ENCODE data around the gene VPS41.

The VPS41 gene

GRCh38 chr7:38824948-38825347 lies 84.0 kb downstream of the VPS41 start:
- no peak overlapping the region for H3K9ac ChIP-seq (ENCODE audit: low read depth, low read length)
- H3K4me1 ChIP-seq (ENCODE audit: insufficient read depth, low read length): no peaks in the 10 kb centered on the region
- no peaks in the 10 kb centered on the region for H4K20me1 ChIP-seq (ENCODE audit: insufficient read depth, low read length)
- no peaks in the 10 kb centered on the region for H3K27me3 ChIP-seq (ENCODE audit: insufficient read depth, low read length, poor library complexity)
- no peaks in the 10 kb centered on the region for H3K79me2 ChIP-seq (ENCODE audit: insufficient read depth, low read length)
- H3K9me3 ChIP-seq (ENCODE audit: insufficient read depth, low read length, severe bottlenecking): peaks cover 9% of the 10 kb centered on the region
- ATAC-seq (ENCODE audit: insufficient read depth, low read depth) (no peak), DNase-seq (no peak)
- H2AFZ ChIP-seq (ENCODE audit: low read depth, low read length): no peak overlapping the region
- TF ChIP-seq, protein P1, sequence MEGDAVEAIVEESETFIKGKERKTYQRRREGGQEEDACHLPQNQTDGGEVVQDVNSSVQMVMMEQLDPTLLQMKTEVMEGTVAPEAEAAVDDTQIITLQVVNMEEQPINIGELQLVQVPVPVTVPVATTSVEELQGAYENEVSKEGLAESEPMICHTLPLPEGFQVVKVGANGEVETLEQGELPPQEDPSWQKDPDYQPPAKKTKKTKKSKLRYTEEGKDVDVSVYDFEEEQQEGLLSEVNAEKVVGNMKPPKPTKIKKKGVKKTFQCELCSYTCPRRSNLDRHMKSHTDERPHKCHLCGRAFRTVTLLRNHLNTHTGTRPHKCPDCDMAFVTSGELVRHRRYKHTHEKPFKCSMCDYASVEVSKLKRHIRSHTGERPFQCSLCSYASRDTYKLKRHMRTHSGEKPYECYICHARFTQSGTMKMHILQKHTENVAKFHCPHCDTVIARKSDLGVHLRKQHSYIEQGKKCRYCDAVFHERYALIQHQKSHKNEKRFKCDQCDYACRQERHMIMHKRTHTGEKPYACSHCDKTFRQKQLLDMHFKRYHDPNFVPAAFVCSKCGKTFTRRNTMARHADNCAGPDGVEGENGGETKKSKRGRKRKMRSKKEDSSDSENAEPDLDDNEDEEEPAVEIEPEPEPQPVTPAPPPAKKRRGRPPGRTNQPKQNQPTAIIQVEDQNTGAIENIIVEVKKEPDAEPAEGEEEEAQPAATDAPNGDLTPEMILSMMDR (IDR thresholded peaks at IDR 0.05; ENCODE audit: borderline replicate concordance, extremely low read depth, low read length, poor library complexity, severe bottlenecking): no peak
- no peak for TF ChIP-seq EZH2 (IDR thresholded peaks at IDR 0.05; ENCODE audit: borderline replicate concordance, low read depth, low read length, severe bottlenecking)
- no peak overlapping the region for H3K4me2 ChIP-seq (ENCODE audit: insufficient read depth, low read length)
- no peak overlapping the region for H3K27ac ChIP-seq (ENCODE audit: low read length)
- no peak overlapping the region for H3K4me3 ChIP-seq (ENCODE audit: low read depth in 1 of 2, low read length in 2 of 2)
- H3K36me3 ChIP-seq (ENCODE audit: insufficient read depth, low read length): peaks cover 3% of the 10 kb centered on the region; the same call in 1 of the 2 replicates

GRCh38 chr7:38822549-38822948 lies 86.4 kb downstream of the VPS41 start:
- Histone ChIP-seq H3K36me3 (ENCODE audit: insufficient read depth, low read length) (peaks cover 16% of the 10 kb centered on the region; the same call in 1 of the 2 replicates), H3K4me1 (ENCODE audit: insufficient read depth, low read length) (no peaks in the 10 kb centered on the region), H2AFZ (ENCODE audit: low read depth, low read length) (no peak overlapping the region), H3K79me2 (ENCODE audit: insufficient read depth, low read length) (no peaks in the 10 kb centered on the region), H3K4me2 (ENCODE audit: insufficient read depth, low read length) (no peak overlapping the region), H3K27me3 (ENCODE audit: insufficient read depth, low read length, poor library complexity) (no peaks in the 10 kb centered on the region), H3K9ac (ENCODE audit: low read depth, low read length) (no peak overlapping the region), H4K20me1 (ENCODE audit: insufficient read depth, low read length) (no peaks in the 10 kb centered on the region), H3K27ac (ENCODE audit: low read length) (no peak overlapping the region), H3K9me3 (ENCODE audit: insufficient read depth, low read length, severe bottlenecking) (peaks cover 9% of the 10 kb centered on the region), H3K4me3 (ENCODE audit: low read depth in 1 of 2, low read length in 2 of 2) (no peak overlapping the region)
- DNase-seq: no peak
- TF ChIP-seq, protein P1 (IDR thresholded peaks at IDR 0.05; ENCODE audit: borderline replicate concordance, extremely low read depth, low read length, poor library complexity, severe bottlenecking): no peak
- no peak for TF ChIP-seq EZH2 (IDR thresholded peaks at IDR 0.05; ENCODE audit: borderline replicate concordance, low read depth, low read length, severe bottlenecking)
- ATAC-seq (ENCODE audit: insufficient read depth, low read depth): no peak

- no peak overlapping the region for H3K9ac ChIP-seq (ENCODE audit: low read depth, low read length)
- no peak overlapping the region for H3K4me2 ChIP-seq (ENCODE audit: insufficient read depth, low read length)
- peaks cover 30% of the 10 kb centered on the region for H3K36me3 ChIP-seq (ENCODE audit: insufficient read depth, low read length)
- no peak overlapping the region for H3K4me3 ChIP-seq (ENCODE audit: low read depth in 1 of 2, low read length in 2 of 2)
- no peaks in the 10 kb centered on the region for H4K20me1 ChIP-seq (ENCODE audit: insufficient read depth, low read length)
- no peaks in the 10 kb centered on the region for H3K79me2 ChIP-seq (ENCODE audit: insufficient read depth, low read length)
- no peaks in the 10 kb centered on the region for H3K27me3 ChIP-seq (ENCODE audit: insufficient read depth, low read length, poor library complexity)
- ATAC-seq (ENCODE audit: insufficient read depth, low read depth): no peak
- peaks cover 9% of the 10 kb centered on the region for H3K9me3 ChIP-seq (ENCODE audit: insufficient read depth, low read length, severe bottlenecking)
- H3K27ac ChIP-seq (ENCODE audit: low read length): no peak overlapping the region
- no peak for DNase-seq
- H2AFZ ChIP-seq (ENCODE audit: low read depth, low read length): no peak overlapping the region
- TF ChIP-seq, protein P1 (IDR thresholded peaks at IDR 0.05; ENCODE audit: borderline replicate concordance, extremely low read depth, low read length, poor library complexity, severe bottlenecking): no peak
- TF ChIP-seq EZH2 (IDR thresholded peaks at IDR 0.05; ENCODE audit: borderline replicate concordance, low read depth, low read length, severe bottlenecking): no peak
- no peaks in the 10 kb centered on the region for H3K4me1 ChIP-seq (ENCODE audit: insufficient read depth, low read length)
Measured at GRCh38 chr7:38820571-38820970, 88.4 kb downstream of the VPS41 start.

DNA sequence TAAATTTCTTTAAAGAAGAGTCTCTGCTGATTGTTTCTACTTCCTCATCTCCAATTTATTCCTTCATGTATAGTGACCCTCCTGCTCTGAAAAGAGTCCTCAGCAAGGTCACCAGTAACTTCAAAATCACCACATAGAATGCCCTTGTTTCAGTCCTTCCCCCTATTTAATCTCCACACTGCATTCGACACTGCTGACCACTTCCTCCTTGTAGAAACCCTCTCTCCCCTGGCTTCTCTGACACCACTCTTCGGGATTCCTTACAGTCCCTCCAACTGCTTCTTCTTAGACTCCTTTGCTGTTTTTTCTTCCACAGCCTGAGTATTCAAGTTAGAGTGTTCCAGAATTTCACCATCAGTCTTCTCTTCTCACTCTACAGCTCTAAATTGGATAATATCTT lies 89.5 kb downstream of the VPS41 start:
- Histone ChIP-seq H3K9ac (ENCODE audit: low read depth, low read length) (no peak overlapping the region), H3K4me1 (ENCODE audit: insufficient read depth, low read length) (no peaks in the 10 kb centered on the region), H3K36me3 (ENCODE audit: insufficient read depth, low read length) (peaks cover 32% of the 10 kb centered on the region), H3K9me3 (ENCODE audit: insufficient read depth, low read length, severe bottlenecking) (peaks cover 9% of the 10 kb centered on the region), H3K4me2 (ENCODE audit: insufficient read depth, low read length) (no peak overlapping the region), H3K27me3 (ENCODE audit: insufficient read depth, low read length, poor library complexity) (no peaks in the 10 kb centered on the region), H2AFZ (ENCODE audit: low read depth, low read length) (no peak overlapping the region), H3K79me2 (ENCODE audit: insufficient read depth, low read length) (no peaks in the 10 kb centered on the region), H4K20me1 (ENCODE audit: insufficient read depth, low read length) (no peaks in the 10 kb centered on the region), H3K27ac (ENCODE audit: low read length) (no peak overlapping the region), H3K4me3 (ENCODE audit: low read depth in 1 of 2, low read length in 2 of 2) (no peak overlapping the region)
- TF ChIP-seq, protein P1 (IDR thresholded peaks at IDR 0.05; ENCODE audit: borderline replicate concordance, extremely low read depth, low read length, poor library complexity, severe bottlenecking): no peak
- ATAC-seq (ENCODE audit: insufficient read depth, low read depth): no peak
- no peak for DNase-seq

Data from DND-41 (cell line).